HEK293 (cell line): Measurements from ENCODE around the gene CIRBP.

ENCODE experiments used
- FEZF1 ChIP-seq: fragments of 450-650 bp; formaldehyde crosslinking; IDR thresholded peaks from 2 replicates; pipeline ENCODE4 v1.5.1; 2016; ENCODE audit warnings: missing biosample characterization, missing genetic modification characterization
- GLIS2 ChIP-seq: fragments of 450-650 bp; formaldehyde crosslinking; IDR thresholded peaks from 2 replicates; pipeline ENCODE4 v1.5.1; 2016; ENCODE audit warnings: missing biosample characterization, missing genetic modification characterization
- KLF16 ChIP-seq: fragments of 450-650 bp; formaldehyde crosslinking; IDR thresholded peaks from 2 replicates; pipeline ENCODE4 v1.5.1; 2017; ENCODE audit warnings: missing biosample characterization, missing genetic modification characterization
- OSR2 ChIP-seq: fragments of 450-650 bp; formaldehyde crosslinking; IDR thresholded peaks from 2 replicates; pipeline ENCODE4 v1.5.1; 2016; ENCODE audit warnings: missing biosample characterization, missing genetic modification characterization
- OVOL3 ChIP-seq: fragments of 450-650 bp; formaldehyde crosslinking; IDR thresholded peaks from 2 replicates; pipeline ENCODE4 v1.5.1; 2016; ENCODE audit warnings: missing biosample characterization, missing genetic modification characterization
- REPIN1 ChIP-seq: fragments of 450-650 bp; formaldehyde crosslinking; IDR thresholded peaks from 2 replicates; pipeline ENCODE4 v1.5.1; 2017; ENCODE audit warnings: missing biosample characterization, missing genetic modification characterization, low read depth
- SALL2 ChIP-seq: fragments of 450-650 bp; formaldehyde crosslinking; IDR thresholded peaks from 2 replicates; pipeline ENCODE4 v1.5.0; 2017; ENCODE audit warnings: missing biosample characterization, mild to moderate bottlenecking, missing genetic modification characterization, borderline replicate concordance
- SCRT2 ChIP-seq: fragments of 450-650 bp; formaldehyde crosslinking; IDR thresholded peaks from 2 replicates; pipeline ENCODE4 v1.5.1; 2016; ENCODE audit warnings: missing biosample characterization, missing genetic modification characterization
- SP3 ChIP-seq: fragments of 450-650 bp; formaldehyde crosslinking; IDR thresholded peaks from 2 replicates; pipeline ENCODE4 v1.5.1; 2016; ENCODE audit warnings: missing biosample characterization, missing genetic modification characterization
- YY1 ChIP-seq: fragments of 450-650 bp; formaldehyde crosslinking; IDR thresholded peaks from 2 replicates; pipeline ENCODE4 v1.5.1; 2018; ENCODE audit warnings: missing biosample characterization, missing genetic modification characterization
- YY2 ChIP-seq: fragments of 450-650 bp; formaldehyde crosslinking; IDR thresholded peaks from 2 replicates; pipeline ENCODE4 v1.5.1; 2016; ENCODE audit warnings: missing biosample characterization, missing genetic modification characterization
- ZBTB1 ChIP-seq: fragments of 450-650 bp; formaldehyde crosslinking; IDR thresholded peaks from 2 replicates; pipeline ENCODE4 v1.5.1; 2016; ENCODE audit warnings: missing biosample characterization, missing genetic modification characterization
- ZBTB7A ChIP-seq: fragments of 450-650 bp; formaldehyde crosslinking; IDR thresholded peaks from 2 replicates; pipeline ENCODE4 v1.5.1; 2016; ENCODE audit warnings: low read depth, missing biosample characterization, missing genetic modification characterization
- ZFP41 ChIP-seq: fragments of 450-650 bp; formaldehyde crosslinking; IDR thresholded peaks from 2 replicates; pipeline ENCODE4 v1.5.1; 2016; ENCODE audit warnings: missing biosample characterization, missing genetic modification characterization, borderline replicate concordance
- ZFP69B ChIP-seq: fragments of 450-650 bp; formaldehyde crosslinking; IDR thresholded peaks from 2 replicates; pipeline ENCODE4 v1.5.1; 2016; ENCODE audit warnings: missing biosample characterization, missing genetic modification characterization
- ZNF112 ChIP-seq: fragments of 450-650 bp; formaldehyde crosslinking; IDR thresholded peaks from 2 replicates; pipeline ENCODE4 v1.5.0; 2017; ENCODE audit warnings: missing biosample characterization, missing genetic modification characterization
- ZNF140 ChIP-seq: fragments of 450-650 bp; formaldehyde crosslinking; IDR thresholded peaks from 2 replicates; pipeline ENCODE4 v1.5.1; 2016; ENCODE audit warnings: missing biosample characterization, missing genetic modification characterization
- ZNF169 ChIP-seq: fragments of 450-650 bp; formaldehyde crosslinking; IDR thresholded peaks from 2 replicates; pipeline ENCODE4 v1.5.1; 2016; ENCODE audit warnings: missing biosample characterization, missing genetic modification characterization
- ZNF19 ChIP-seq: fragments of 450-650 bp; formaldehyde crosslinking; IDR thresholded peaks from 2 replicates; pipeline ENCODE4; 2016; ENCODE audit warnings: missing biosample characterization, missing genetic modification characterization, low read depth
- ZNF248 ChIP-seq: fragments of 450-650 bp; formaldehyde crosslinking; IDR thresholded peaks from 2 replicates; pipeline ENCODE4 v1.5.1; 2017; ENCODE audit warnings: missing biosample characterization, missing genetic modification characterization
- ZNF394 ChIP-seq: fragments of 450-650 bp; formaldehyde crosslinking; IDR thresholded peaks from 2 replicates; pipeline ENCODE4 v1.5.1; 2016; ENCODE audit warnings: missing biosample characterization, missing genetic modification characterization, mild to moderate bottlenecking, moderate library complexity, borderline replicate concordance
- ZNF473 ChIP-seq: fragments of 450-650 bp; formaldehyde crosslinking; IDR thresholded peaks from 2 replicates; pipeline ENCODE4 v1.5.1; 2017; ENCODE audit warnings: missing biosample characterization, missing genetic modification characterization
- ZNF514 ChIP-seq: fragments of 450-650 bp; formaldehyde crosslinking; IDR thresholded peaks from 2 replicates; pipeline ENCODE4 v1.5.1; 2016; ENCODE audit warnings: missing biosample characterization, missing genetic modification characterization
- ZNF530 ChIP-seq: fragments of 450-650 bp; formaldehyde crosslinking; IDR thresholded peaks from 2 replicates; pipeline ENCODE4 v1.5.1; 2016; ENCODE audit warnings: low read depth, missing biosample characterization, missing genetic modification characterization
- ZNF549 ChIP-seq: fragments of 450-650 bp; IDR thresholded peaks from 2 replicates; pipeline ENCODE4 v1.5.1; 2018; ENCODE audit warnings: missing biosample characterization, missing genetic modification characterization, mild to moderate bottlenecking, inconsistent platforms, moderate library complexity
- ZNF558 ChIP-seq: fragments of 450-650 bp; formaldehyde crosslinking; IDR thresholded peaks from 2 replicates; pipeline ENCODE4 v1.5.1; 2016; ENCODE audit warnings: missing biosample characterization, missing genetic modification characterization
- ZNF621 ChIP-seq: fragments of 450-650 bp; formaldehyde crosslinking; IDR thresholded peaks from 2 replicates; pipeline ENCODE4 v1.5.1; 2017; ENCODE audit warnings: missing biosample characterization, missing genetic modification characterization
- ZNF677 ChIP-seq: fragments of 450-650 bp; IDR thresholded peaks from 2 replicates; pipeline ENCODE4 v1.5.0; 2018; ENCODE audit warnings: missing biosample characterization, mild to moderate bottlenecking, missing genetic modification characterization, moderate library complexity
- ZNF791 ChIP-seq: fragments of 450-650 bp; formaldehyde crosslinking; IDR thresholded peaks from 2 replicates; pipeline ENCODE4 v1.5.1; 2016; ENCODE audit warnings: missing biosample characterization, missing genetic modification characterization
- ZNF837 ChIP-seq: fragments of 450-650 bp; formaldehyde crosslinking; IDR thresholded peaks from 2 replicates; pipeline ENCODE4 v1.5.1; 2016; ENCODE audit warnings: missing biosample characterization, missing genetic modification characterization
- TF ChIP-seq, protein P1 (sequence below): fragments of 450-650 bp; formaldehyde crosslinking; IDR thresholded peaks from 2 replicates; pipeline ENCODE4 v1.5.1; 2016; ENCODE audit warnings: missing biosample characterization, missing genetic modification characterization
- TF ChIP-seq, protein P2 (sequence below): fragments of 450-650 bp; formaldehyde crosslinking; IDR thresholded peaks from 2 replicates; pipeline ENCODE4 v1.5.1; 2016; ENCODE audit warnings: missing biosample characterization, missing genetic modification characterization
- TF ChIP-seq, protein P3 (sequence below): fragments of 450-650 bp; formaldehyde crosslinking; IDR thresholded peaks from 2 replicates; pipeline ENCODE4 v1.5.1; 2016; ENCODE audit warnings: missing biosample characterization, missing genetic modification characterization
- TF ChIP-seq, protein P4 (sequence below): fragments of 450-650 bp; formaldehyde crosslinking; IDR thresholded peaks from 2 replicates; pipeline ENCODE4 v1.5.1; 2016; ENCODE audit warnings: missing biosample characterization, missing genetic modification characterization
- TF ChIP-seq, protein P5 (sequence below): fragments of 450-650 bp; formaldehyde crosslinking; IDR thresholded peaks from 2 replicates; pipeline ENCODE4 v1.5.1; 2016; ENCODE audit warnings: missing biosample characterization, missing genetic modification characterization, low read depth

The CIRBP gene

DNA sequence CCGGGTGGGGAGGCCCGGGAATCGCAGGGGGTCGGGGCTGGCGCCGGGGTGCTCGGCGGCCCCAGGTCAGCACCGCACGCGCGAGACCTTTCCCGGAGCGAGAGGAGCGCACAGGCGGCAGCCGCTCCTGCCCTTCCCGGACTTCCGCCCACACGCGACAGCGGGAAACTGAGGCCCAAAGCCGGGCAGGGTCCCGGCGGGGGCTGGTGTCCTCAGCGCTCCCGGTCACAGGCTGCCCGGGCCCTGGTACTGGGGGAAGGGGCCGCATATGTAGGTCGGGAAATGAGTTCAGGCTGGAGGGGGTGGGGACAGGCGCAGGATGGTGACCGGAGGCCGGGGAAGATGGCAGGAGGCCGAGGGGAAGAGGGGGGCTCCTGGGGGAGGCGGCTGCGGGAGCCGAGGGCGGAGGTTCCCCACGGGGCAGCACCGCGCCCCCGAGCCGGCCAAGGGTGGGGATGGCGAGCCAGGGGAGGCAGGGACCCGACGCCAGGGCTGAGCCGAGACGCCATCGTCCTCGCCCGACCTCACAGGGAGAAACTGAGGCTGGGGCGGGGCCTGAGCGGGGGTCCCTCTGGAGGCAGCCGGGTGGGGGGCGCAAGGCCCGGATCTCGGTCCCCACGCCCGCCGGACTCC is 32.0 kb upstream of the CIRBP start (continued):
- TF ChIP-seq, protein P1, sequence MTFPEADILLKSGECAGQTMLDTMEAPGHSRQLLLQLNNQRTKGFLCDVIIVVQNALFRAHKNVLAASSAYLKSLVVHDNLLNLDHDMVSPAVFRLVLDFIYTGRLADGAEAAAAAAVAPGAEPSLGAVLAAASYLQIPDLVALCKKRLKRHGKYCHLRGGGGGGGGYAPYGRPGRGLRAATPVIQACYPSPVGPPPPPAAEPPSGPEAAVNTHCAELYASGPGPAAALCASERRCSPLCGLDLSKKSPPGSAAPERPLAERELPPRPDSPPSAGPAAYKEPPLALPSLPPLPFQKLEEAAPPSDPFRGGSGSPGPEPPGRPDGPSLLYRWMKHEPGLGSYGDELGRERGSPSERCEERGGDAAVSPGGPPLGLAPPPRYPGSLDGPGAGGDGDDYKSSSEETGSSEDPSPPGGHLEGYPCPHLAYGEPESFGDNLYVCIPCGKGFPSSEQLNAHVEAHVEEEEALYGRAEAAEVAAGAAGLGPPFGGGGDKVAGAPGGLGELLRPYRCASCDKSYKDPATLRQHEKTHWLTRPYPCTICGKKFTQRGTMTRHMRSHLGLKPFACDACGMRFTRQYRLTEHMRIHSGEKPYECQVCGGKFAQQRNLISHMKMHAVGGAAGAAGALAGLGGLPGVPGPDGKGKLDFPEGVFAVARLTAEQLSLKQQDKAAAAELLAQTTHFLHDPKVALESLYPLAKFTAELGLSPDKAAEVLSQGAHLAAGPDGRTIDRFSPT (tag by site-specific recombination), result peak; percentile 86
- 0 out of 2 replicates have a peak, but pooled peaks have one; percentile 30 for TF ChIP-seq YY2 (tag by site-specific recombination)
- TF ChIP-seq ZBTB7A (tag by site-specific recombination), result peak; percentile 72; the same call in 1 of the 2 replicates
- TF ChIP-seq OSR2 (tag by site-specific recombination), result no peak
- no peak for TF ChIP-seq REPIN1 (tag by site-specific recombination)
- no peak for TF ChIP-seq ZNF514 (tag by site-specific recombination)
- no peak for TF ChIP-seq ZNF473 (tag by site-specific recombination)
- TF ChIP-seq ZFP41 (tag by site-specific recombination), result no peak
- TF ChIP-seq ZNF248 (tag by site-specific recombination), result no peak
- TF ChIP-seq YY1 (tag by site-specific recombination), result no peak
- TF ChIP-seq ZNF112 (tag by site-specific recombination), result no peak
- peak; percentile 22; the same call in 1 of the 2 replicates for TF ChIP-seq ZFP69B (tag by site-specific recombination)
- TF ChIP-seq, protein P2, sequence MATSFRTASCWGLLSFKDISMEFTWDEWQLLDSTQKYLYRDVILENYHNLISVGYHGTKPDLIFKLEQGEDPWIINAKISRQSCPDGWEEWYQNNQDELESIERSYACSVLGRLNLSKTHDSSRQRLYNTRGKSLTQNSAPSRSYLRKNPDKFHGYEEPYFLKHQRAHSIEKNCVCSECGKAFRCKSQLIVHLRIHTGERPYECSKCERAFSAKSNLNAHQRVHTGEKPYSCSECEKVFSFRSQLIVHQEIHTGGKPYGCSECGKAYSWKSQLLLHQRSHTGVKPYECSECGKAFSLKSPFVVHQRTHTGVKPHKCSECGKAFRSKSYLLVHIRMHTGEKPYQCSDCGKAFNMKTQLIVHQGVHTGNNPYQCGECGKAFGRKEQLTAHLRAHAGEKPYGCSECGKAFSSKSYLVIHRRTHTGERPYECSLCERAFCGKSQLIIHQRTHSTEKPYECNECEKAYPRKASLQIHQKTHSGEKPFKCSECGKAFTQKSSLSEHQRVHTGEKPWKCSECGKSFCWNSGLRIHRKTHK, result no peak
- no peak for TF ChIP-seq ZBTB1 (tag by site-specific recombination)
- no peak for TF ChIP-seq ZNF837 (tag by site-specific recombination)
- peak; percentile 63; the same call in 1 of the 2 replicates for TF ChIP-seq KLF16 (tag by site-specific recombination)
- TF ChIP-seq SCRT2, result no peak
- TF ChIP-seq, protein P3, sequence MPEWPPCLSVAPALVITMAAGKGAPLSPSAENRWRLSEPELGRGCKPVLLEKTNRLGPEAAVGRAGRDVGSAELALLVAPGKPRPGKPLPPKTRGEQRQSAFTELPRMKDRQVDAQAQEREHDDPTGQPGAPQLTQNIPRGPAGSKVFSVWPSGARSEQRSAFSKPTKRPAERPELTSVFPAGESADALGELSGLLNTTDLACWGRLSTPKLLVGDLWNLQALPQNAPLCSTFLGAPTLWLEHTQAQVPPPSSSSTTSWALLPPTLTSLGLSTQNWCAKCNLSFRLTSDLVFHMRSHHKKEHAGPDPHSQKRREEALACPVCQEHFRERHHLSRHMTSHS, result no peak
- TF ChIP-seq, protein P4, sequence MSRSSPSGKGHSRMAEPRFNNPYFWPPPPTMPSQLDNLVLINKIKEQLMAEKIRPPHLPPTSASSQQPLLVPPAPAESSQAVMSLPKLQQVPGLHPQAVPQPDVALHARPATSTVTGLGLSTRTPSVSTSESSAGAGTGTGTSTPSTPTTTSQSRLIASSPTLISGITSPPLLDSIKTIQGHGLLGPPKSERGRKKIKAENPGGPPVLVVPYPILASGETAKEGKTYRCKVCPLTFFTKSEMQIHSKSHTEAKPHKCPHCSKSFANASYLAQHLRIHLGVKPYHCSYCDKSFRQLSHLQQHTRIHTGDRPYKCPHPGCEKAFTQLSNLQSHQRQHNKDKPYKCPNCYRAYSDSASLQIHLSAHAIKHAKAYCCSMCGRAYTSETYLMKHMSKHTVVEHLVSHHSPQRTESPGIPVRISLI (tag by site-specific recombination), result no peak
- TF ChIP-seq SALL2 (tag by site-specific recombination), result no peak
- TF ChIP-seq ZNF394 (tag by site-specific recombination), result no peak
- peak; percentile 24; the same call in 1 of the 2 replicates for TF ChIP-seq SP3 (tag by site-specific recombination)
- TF ChIP-seq ZNF791 (tag by site-specific recombination), result no peak
- no peak for TF ChIP-seq ZNF19 (tag by site-specific recombination)
- TF ChIP-seq ZNF558 (tag by site-specific recombination), result no peak
- TF ChIP-seq GLIS2 (tag by site-specific recombination), result peak; percentile 93
- TF ChIP-seq ZNF169, result no peak
- no peak for TF ChIP-seq ZNF140 (tag by site-specific recombination)
- no peak for TF ChIP-seq FEZF1 (tag by site-specific recombination)
- no peak for TF ChIP-seq ZNF530 (tag by site-specific recombination)
- TF ChIP-seq ZNF677 (tag by site-specific recombination), result no peak
- no peak for TF ChIP-seq OVOL3 (tag by site-specific recombination)
- TF ChIP-seq ZNF621 (tag by site-specific recombination), result no peak
- TF ChIP-seq, protein P5, sequence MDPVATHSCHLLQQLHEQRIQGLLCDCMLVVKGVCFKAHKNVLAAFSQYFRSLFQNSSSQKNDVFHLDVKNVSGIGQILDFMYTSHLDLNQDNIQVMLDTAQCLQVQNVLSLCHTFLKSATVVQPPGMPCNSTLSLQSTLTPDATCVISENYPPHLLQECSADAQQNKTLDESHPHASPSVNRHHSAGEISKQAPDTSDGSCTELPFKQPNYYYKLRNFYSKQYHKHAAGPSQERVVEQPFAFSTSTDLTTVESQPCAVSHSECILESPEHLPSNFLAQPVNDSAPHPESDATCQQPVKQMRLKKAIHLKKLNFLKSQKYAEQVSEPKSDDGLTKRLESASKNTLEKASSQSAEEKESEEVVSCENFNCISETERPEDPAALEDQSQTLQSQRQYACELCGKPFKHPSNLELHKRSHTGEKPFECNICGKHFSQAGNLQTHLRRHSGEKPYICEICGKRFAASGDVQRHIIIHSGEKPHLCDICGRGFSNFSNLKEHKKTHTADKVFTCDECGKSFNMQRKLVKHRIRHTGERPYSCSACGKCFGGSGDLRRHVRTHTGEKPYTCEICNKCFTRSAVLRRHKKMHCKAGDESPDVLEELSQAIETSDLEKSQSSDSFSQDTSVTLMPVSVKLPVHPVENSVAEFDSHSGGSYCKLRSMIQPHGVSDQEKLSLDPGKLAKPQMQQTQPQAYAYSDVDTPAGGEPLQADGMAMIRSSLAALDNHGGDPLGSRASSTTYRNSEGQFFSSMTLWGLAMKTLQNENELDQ (tag by site-specific recombination), result no peak
- TF ChIP-seq ZNF549 (tag by site-specific recombination), result no peak
